NK-92 (cell line): ENCODE measurements around the gene DLG2.

ENCODE experiments used
- DNase-seq: peaks from one replicate; lab custom pipeline; 2025; ENCODE audit not compliant: unreplicated experiment; lab: John Stamatoyannopoulos, UW

DLG2 gene

DNA sequence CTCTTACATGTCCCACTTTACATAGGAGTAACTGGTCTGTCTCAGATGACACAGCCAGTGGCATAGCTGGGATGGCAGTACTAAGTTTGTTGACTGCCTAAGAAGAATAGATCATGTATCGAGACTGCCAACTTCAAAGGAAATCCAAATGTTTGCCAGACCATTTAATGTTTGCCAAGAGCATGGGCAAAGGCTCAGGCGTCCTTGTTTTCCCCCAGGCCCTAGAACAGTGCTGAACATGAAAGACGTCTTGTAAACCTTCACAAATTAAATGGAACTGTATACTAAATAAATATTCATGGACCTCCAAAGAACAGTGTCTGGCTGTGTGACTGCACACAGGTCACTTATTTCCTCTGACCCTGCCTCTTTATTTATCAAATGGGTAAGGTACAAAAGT is 2106.3 kb downstream of the DLG2 start:
- no peak for DNase-seq

DNA sequence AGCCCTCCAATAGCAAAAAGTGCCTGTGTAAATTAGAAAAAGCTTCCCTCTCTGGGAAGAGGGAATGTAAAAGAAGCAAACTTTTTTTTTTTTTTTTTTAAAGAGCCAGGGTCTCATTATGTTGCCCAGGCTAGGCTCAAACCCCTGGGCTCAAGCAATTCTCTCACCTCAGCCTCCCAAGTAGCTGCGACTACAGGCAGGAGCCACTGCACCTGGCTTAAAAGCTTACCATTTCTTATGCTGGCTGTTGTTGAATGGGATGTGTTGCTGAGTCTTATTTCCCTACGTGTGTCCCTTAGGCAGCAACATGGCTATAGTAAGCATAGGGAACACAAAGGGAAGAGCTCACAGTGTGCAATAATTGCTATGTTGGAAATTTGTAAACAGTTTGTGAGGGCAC is 2115.5 kb downstream of the DLG2 start:
- no peak for DNase-seq

DNA sequence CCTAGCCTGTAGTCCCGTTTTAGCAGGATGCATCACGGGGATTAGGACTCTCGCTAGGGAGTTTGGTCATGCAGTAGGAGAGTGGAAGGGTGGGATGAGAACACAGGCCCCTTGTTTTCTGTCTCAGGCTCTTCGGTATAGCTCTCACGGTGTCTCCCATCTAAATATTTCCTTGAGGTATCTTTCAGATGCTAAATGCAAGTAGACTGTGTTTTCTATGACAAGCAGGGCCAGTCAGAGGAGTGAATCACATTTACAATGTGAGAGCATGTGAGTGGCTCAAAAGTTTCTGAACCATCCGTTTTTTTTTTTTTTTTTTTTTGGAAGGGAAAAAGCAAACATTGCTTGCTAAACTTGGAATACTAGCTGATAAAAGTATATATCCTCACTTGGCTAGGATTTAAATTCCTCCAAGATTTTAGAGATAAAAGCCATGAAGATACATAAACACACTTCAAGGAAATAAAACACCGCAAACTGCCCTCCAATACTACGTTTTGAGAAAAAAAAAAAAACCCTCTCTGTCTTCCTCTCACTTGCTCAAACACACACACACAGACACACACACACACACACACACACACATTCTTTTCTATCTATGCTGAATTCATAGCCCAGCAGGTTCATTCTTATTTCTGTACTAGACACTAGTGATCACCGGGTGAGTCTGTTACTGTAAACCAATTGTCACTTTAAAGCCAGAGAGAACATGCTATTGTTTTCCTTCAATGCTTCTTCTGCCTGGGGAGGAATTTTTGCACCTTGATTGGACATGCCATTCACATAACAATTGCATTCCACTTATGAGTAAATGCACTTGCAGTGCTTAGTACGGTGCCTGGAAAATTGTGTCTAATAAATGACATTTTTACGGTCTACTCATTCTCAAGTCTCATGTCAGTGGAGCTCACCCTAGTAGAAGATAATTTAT is 2116.3 kb downstream of the DLG2 start:
- DNase-seq: no peak

DNA sequence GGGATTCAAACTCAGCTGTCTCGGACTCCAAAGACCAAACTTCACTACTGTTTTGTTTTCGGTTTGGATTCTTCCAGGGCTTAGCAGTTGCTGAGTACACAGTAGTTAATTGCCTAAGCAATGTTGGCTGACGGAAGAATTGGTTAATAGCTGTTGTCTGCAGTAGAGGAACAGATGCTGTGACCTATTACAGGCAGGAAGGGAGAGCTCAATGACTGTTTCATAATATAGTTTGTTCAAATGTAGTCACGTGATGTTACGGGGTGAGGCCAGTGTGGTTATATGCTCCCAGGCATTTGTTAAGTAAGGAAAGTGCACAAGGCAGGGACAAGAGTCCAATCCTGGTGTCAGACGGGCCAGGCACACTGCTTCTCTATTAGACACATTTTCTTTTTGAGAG is 2118.3 kb downstream of the DLG2 start:
- no peak for DNase-seq

DNA sequence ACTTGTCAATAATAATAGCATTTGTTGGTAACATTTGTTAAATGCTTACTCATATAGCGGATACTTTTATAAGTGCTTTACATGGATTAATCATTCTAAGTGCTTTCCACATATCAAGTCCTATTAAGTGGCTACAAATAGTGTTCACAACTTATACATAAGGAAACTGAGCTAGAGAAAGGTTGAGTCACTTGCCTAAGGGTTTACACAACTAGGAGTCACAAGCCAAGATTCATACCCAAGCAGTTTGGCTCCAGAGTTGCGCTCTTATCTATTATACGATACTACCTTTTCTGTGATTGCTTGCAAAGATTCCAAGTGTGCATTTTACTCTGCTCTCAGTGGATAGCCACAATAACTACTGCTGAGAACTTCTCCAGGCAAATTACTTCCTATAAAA is 2125.1 kb downstream of the DLG2 start:
- DNase-seq: no peak

DNA sequence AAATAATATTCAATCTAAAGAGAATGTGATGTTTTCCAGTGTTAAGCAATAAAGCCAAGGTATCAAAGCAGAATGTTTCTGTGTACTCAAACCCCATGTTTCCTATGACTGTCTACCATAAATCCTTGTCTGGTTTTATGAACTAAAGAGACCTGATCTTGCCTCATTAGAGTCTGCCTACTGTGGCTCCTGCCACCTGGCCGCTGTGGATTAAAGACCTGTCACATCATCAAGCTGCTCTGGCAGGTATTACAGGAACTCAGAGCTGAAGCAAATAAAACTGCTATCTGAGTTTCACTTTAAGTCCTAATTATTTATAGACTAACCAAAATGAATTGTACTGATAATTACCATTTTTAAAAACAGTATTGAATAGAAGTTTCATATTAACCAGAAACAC is 2133.2 kb downstream of the DLG2 start:
- no peak for DNase-seq

DNA sequence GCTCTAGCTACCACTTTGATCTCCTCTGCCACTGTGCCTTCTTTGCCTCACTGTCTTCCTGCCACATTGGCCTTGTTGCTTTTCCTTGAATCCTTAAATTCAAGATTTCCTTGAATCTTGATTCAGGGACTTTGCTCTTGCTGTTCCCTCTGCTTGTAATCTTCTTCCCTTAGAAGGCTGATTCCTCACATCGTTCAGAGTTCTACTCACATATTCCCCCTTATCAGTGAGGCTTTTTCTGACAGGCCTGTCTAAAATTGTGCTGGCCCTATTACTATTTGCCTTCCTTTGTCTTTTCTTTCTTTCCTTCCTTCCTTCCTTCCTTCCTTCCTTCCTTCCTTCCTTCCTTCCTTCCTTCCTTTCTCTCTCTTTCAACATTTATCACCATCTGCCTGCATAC is 2134.1 kb downstream of the DLG2 start:
- DNase-seq: no peak

DNA sequence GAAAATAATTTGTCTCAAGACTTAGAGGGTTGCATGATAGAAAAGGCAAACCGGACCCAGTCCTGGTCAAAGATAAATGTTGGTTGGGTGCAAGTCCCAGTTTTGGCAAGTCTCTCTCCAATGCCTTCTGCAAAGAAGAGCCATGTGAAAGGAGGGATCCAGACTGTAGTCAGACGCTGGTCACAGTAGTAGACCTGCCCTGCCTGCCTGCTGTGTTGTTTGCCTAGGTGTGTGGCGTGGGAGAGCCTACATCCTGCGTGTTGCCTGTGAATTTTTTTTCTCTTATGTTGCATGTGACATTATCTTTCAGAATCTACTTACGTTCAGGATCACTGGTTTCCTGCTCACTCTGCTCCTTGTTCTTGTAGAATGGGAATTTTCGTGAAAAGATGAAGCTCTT is 2143.3 kb downstream of the DLG2 start:
- no peak for DNase-seq

DNA sequence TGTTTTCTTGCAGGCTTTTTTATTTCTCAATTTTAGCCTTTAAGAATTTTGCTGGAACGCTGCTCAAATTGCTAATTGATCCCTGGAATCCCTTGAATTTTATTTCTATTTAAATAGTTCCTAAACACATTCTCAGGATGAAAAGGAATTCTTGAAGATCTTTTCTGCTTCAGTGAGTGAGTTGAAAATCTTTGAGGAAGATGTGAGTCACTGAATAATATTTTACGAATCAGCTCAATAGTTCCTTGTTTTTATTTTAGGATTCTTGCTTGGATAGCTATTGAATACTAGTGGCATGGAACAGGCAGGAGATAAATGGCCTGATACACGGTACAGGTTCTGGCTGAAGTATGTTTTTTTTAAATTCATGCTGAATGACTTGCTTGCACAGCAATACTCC is 2146.3 kb downstream of the DLG2 start:
- no peak for DNase-seq

DNA sequence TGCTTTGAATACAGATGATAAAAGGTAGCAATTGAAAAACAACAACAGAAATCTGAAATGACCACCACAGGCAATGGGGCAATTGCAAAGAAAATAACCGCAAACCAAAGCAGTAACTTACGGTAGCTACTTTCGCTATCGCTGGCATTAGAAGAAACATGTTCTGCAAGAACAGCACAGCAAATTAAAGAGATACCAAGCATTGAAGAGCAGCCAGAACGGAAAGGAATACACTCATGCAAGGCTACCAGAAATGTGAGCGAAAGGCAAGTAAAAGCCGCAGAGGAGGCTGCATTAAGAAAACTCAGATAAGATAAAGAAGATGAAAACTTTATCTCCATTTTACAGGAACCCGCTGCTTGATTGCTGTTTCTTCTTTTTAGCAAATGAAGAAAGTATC is 2146.9 kb downstream of the DLG2 start:
- DNase-seq: no peak

DNA sequence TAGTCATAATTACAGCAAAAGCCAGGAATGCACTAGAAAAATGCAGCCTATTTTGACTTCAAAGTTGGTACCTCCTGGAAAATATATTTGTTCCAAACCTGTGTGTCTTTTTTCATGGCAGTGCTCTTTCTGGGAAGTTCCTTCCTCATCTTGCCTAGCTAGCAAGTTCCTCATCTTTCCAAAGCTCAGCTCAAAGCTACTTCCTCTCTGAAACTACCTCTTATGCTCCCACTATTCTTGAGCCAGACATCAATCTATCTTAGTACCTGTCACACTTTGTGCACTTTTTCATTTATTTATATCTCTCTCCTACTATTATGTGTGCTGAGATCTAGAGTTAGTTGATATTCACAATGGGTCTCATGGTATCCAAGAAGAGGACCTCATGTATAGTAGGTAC is 2149.4 kb downstream of the DLG2 start:
- no peak for DNase-seq

DNA sequence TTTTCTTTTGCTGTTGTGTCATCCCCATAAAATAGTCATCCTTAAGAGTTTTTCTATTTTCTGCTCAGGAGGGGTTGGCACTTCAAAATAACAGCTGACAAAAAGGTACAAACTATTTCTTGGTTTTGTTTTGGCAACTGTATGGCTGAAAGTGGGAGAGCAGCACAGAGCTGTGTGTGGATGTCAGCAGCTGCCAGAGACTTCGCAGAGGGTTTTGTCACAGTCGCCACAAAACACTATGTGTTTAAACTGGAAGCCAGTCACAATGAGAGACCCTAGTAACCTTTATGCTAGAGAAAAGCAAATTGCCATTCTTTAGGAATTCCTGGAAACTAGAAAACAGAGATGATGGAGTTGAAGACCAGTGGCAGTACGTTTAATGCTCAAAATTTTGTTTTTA is 2151.4 kb downstream of the DLG2 start:
- DNase-seq: no peak

DNA sequence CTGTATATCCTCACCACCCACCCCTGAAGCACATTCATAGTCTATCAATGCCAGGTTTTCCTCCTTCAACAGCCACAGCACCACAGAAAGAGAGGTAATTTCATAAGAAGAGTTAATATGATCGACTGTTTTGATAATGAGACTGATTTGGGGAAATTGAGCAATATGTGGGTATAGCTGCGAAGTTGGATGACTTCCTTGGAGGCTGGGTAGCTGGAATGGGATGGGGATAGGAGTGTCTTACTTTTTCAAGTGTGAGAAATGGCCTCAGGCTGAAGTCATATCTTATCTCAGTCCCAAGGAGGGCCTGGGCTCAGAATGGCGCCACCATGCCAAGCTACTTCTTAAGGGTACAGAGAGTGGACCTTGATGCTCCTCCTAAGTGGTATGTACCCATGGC is 2153.4 kb downstream of the DLG2 start:
- DNase-seq: no peak

DNA sequence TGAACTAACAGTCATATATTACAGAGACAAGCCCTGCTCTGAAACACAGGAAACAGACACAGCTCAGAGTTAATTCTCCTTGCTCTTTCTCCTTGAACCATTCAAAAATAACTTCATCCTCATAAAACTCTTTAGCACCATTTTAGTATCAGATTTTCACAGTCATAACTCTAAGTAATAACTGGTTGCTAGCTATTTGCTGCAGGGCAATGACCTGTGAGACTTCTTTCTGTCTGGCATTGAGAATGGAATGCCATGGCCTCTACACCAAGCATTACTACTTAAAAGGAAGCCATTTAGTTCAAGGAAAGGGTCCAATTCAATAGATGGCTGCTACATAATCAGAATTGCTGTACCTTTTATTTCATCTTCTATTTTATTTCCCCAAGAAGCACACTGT is 2154.3 kb downstream of the DLG2 start:
- DNase-seq: no peak

DNA sequence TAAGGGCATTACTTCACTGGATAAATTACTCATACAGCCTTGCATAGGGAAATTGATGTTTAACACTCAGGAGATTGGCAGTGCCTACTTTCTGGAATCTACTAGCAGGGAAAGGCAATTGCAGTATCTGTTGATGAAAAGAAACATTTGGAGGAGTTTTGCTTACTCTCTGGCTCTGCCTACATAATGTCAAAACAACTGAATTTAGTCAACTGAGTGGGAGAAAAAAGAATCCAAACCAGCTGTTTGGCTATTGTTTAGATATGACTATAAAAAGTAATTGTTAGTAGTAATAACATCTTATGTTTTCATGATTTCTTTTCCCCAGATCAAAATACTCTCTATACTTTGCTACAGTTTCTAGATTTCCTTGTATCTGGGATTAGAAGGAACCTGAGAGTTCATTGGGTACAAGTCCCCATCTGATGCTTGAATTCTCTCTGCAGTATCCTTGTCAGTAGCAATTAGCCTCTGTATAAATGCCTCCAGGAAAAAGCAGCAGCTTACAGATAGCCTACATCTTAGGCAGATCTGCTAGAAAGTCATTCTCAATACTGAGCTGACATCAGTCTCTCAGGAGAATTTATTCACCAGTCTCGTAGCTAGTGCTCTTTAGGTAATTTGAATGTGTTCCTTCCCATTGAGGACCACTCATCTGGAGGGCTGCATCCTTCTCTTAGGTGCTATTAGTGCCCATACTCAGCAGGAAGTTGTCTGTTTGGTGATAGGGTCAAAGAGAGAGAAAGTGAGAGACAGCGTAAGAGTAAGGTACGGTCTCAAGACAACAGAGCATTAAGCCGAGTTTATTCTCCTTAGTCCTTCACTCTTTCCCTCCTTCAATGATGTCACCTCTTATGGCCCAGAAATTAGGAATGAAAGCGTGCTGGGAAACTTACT is 2155.1 kb downstream of the DLG2 start:
- no peak for DNase-seq

DNA sequence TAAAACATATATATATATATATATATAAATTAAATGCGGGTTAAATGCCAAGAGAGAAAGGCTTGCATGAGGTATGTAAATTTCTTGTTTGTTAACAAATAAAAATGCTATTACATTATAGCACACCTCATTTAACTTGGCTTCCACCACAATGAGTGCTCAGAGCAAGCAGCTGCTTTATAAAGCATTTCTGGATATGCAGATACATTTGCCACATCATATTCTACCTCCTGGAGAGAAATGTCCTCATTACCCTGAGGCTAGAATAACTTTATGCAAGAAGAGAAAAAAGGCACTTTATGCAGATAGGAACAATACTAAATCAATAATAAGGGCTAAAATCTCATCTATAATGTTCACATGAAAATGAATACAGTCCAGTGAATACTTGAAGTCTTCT is 2159.3 kb downstream of the DLG2 start:
- DNase-seq: no peak

DNA sequence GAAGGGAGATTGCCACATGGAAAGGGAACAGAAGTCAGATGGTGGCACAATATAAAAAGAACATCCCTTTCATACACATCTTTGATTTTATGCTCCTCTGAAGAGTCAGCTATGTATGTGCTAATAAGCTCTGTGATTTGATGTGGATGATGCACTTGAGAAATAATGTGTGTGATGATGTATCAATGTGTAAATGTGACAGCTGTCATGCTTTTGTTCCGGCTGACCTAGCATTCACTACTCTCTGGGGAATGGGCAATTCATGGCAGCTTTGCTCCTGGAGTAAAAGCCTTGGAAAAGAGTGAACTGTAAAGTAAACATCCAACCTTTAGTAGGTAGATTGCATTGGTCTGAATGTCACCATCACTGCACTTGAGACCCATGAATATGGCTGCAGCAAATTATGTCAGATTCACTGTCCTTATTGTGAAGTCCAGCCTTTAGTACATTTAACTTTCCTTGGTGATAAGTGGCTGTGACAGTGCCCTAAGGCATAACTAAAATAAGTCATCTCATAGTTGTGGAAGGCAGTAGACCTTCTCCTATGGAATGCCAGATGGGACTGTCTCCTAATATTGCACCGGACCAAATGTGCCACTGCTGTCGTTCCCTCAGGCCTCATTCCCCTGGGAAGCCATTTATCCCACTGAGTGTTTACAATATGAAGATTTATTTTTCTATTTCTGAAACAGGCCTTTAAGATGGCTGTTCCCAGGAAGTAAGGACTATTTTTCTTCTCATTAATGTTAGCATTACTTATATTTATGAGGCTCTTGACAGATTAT is 2162.8 kb downstream of the DLG2 start:
- DNase-seq: no peak

DNA sequence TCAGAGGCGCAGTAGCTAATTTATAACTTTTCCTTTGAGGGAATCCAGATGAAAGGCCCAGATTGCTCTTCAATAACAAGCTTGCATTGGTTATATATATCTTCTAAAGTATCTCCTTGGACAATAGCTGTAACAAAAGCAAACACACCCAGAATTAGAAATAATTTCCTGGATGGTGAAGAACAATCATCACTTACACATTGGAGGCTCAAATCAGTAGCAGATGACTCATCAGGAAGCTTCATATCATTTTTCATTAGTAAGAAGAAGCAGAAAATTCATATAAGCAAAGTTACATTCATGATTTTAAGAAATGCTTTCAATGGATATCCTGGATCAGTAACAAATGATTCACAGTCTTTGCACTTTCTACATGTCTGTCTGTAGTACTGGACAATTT is 2167.3 kb downstream of the DLG2 start:
- no peak for DNase-seq

DNA sequence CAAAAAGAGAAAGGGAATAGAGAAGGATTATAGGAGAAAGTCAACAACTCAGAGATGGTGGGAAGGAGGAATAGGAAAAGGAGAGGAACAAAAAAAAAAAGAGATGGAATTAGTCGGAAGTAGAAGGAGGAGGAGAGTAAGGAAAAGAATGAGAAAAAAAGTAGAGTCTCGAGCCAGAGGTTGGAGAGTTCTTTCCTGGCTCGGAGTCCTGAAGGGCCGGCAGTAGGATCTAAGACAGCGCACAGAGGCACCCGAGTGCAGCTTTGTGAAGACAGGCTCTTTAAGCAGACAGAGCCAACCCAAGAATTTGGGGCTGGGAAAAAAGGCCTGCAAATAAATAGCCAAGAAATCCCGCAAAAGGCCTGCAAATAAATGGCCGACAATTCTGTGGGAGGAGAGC is 2170.6 kb downstream of the DLG2 start:
- DNase-seq: no peak

DNA sequence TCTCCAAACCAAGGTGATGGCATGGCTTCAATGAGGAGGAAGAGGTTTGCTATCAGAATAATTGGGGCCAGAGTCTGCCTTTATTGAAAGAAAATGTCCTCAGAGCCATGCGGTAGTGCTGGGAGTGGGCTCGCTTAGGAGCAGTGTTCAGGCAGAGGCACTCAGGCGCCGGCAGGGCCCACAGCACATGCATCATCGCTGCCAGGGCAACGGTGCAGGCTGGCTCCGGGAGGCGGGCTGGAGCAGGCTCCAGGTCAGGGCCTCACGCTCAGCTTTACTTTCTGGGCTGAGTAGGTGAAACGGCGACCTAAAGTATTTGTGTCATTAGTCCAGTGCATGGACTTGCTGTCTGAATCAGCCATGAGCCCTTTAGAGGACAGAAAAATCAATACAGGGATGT is 2171.1 kb downstream of the DLG2 start:
- no peak for DNase-seq

DNA sequence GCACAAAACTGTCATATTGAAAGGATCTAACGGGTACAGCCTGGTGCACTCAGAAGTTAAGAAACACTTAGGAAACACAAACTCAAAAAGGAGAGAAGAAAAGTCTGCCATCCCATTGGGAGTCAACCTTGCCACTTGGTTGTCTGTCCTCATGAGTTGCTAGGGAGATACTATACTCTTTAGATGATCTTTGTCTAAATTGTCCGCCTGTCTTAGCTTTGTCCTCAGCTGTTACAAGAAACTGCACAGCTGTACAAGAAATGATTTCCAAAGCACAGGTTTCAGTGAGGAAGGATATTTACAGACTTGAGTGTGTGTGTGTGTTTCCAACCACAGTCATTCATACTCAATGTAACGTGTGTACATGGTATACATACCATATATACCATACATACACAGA is 2171.8 kb downstream of the DLG2 start:
- DNase-seq: no peak
